H54 (cell line): Measurements from ENCODE around the gene UBE2S.
"Not testable (repeated sequence)": the region's sequence is repeated elsewhere in the genome, so short reads cannot be mapped to it uniquely, and the experiment has no call there.

ENCODE experiments used
- DNase-seq: peaks from one replicate; pipeline ENCODE4 v3.0.0; 2011; ENCODE audit warnings: low spot score, mixed read lengths; ENCODE audit not compliant: insufficient read length
- FAIRE-seq: peaks from 3 replicates; lab custom pipeline; 2011; peaks lifted over from hg19 to GRCh38; lab: Jason Lieb, UNC
- POLR2A ChIP-seq: IDR thresholded peaks from 2 replicates; pipeline ENCODE4 v1.6.1; 2011; ENCODE audit warnings: low read depth, mild to moderate bottlenecking, low read length

UBE2S gene

GRCh38 chr19:55407550-55407799 lies at the start of gene UBE2S:
TSS of gene UBE2S (minus strand) at chr19:55407788. CDS start at chr19:55407589, 199 bp downstream.
- not testable (repeated sequence) for FAIRE-seq
- TF ChIP-seq POLR2A, result peak; percentile 100

DNA sequence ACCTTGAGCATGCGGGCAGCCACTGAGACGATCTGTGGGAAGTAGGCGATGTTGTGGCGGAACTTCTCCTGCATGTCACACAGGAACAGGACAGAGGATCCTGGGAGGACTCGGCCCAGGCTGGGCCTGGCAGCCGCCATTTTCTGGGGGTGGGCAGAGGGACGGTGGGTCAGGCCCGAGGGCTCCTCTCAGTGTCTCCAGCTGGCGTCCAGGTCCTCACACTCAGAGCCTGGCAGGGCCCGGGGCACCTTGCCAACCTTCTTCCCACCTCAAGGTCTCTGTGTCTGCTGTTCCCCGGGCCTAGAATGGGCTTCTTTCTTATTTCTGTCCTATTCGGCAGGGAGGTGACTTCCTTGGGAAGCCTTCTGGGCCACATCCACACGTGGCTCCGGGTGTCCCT lies 48.8 kb upstream of the UBE2S start:
- FAIRE-seq (no peak), DNase-seq (no peak)
- TF ChIP-seq POLR2A, result no peak

More at GRCh38 chr19:55407550-55407799, at the start of gene UBE2S:
- not testable (repeated sequence) for DNase-seq

- no peak for TF ChIP-seq POLR2A
- FAIRE-seq (no peak), DNase-seq (no peak)
These were observed 48.1 kb upstream of the UBE2S start for GRCh38 chr19:55455576-55456235.

DNA sequence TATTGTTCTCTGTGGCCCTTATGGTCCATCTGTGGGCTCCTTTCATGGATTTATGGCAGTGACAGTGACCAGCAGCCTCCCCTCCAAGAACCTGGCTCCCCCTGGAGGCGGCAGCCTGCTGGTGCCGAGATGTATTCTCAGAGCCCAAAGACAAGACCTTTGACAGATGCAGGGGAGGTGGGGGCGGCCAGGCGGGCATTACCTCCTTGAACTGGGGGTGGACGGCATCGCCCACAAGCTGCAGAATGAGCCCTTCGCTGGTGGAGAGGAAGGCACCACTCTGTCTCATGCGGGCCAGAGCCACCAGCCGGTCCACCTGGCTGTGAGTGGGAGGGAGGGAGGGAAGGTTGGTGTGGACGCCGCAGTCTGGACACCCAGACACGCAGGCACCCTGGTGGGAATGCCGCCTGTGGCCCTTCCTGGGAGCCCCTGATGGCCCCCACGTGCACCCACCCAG lies 47.2 kb upstream of the UBE2S start:
- FAIRE-seq, result no peak
- no peak for TF ChIP-seq POLR2A

DNA sequence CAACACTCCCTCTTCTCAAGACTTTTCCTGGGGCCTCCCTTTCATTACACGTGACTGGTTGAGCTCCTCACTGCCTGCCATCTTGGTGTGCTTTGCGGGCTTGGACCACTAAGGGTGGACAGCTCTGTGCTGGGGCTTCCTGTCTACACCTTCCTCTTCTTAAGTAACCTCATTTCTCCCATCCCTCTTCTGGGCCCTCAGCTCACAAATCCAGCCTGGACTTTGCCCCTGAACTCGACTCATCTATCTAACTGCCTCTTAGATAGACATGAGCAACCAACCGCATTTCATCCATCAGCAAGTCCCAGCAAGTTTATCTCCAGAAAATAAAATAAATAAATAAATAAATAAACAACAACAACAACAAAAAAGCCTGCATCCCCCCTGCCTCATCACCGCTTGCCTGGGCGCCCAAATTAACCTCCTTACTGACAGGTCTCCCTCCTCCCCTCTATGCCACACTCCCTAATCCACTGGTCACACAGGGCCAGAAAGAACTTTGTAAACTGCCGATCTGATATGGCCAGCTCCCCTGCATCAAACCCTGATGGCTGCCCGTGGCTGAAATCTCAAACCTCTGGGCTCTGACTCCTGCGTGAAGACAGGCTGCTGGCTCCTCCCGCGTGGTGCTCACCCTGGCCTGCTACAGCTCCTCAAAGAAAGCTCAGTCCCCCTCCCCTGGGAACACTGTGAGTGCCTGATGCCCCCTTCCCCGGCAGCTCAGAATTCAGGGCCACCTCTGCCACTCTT lies 46.1 kb upstream of the UBE2S start:
- FAIRE-seq, result no peak
- TF ChIP-seq POLR2A, result no peak
- no peak for DNase-seq

More for the DNA sequence above, 47.2 kb upstream of the UBE2S start:
- DNase-seq, result peak; percentile 96

GRCh38 chr19:55452749-55453346 lies 45.3 kb upstream of the UBE2S start:
- FAIRE-seq, result no peak
- peak; percentile 96 for DNase-seq
- TF ChIP-seq POLR2A, result no peak

DNA sequence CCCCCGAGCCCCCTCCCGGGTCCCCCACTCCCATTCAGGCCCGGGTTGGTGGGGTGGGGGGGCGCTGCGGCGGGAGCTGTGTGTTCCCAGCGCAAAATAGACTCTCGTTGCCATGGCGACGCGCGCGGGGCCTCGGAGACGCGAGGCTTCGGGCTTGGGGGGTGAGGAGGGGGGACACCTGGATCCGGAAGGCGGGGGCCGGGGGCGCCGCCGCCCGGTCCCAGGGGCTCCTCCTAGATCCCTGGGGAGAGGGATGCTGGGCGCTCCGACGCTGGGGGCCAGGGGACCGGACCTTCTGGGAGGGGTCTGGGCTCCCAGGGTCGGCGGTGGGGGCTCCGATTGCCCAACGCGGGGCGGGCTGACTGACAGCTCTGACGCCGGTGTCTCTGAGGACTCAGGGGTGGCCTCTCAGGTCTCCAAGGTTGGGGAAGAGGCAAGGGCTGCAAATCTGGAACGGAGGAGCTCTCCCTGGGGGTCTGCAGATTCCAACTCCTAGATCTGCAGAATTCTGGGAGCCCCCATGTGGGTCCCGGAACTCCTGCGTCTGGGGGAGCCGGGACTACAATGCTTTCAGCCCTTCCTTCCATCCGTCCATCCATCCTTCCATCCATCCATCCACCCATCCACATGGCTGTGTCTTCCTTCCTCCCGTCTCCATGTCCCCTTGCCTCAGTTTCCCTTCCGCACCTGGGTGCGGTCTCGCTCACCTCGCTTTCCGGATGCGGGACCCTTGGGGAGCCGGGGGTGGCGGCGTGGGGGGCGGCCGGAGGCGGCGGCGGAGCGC lies 44.6 kb upstream of the UBE2S start:
- FAIRE-seq (no peak), DNase-seq (no peak)
- no peak for TF ChIP-seq POLR2A

GRCh38 chr19:55451163-55451964 lies 43.8 kb upstream of the UBE2S start:
- FAIRE-seq (no peak), DNase-seq (no peak)
- TF ChIP-seq POLR2A, result no peak

- TF ChIP-seq POLR2A, result no peak
- DNase-seq, result no peak
- no peak for FAIRE-seq
These were observed 41.9 kb upstream of the UBE2S start for GRCh38 chr19:55449469-55449868.

- not testable (repeated sequence) for FAIRE-seq, DNase-seq
These were observed 40.5 kb upstream of the UBE2S start for GRCh38 chr19:55448175-55448490.

GRCh38 chr19:55447421-55448174 lies 40.0 kb upstream of the UBE2S start:
- no peak for FAIRE-seq
- peak; percentile 90 for DNase-seq
- TF ChIP-seq POLR2A, result no peak

DNA sequence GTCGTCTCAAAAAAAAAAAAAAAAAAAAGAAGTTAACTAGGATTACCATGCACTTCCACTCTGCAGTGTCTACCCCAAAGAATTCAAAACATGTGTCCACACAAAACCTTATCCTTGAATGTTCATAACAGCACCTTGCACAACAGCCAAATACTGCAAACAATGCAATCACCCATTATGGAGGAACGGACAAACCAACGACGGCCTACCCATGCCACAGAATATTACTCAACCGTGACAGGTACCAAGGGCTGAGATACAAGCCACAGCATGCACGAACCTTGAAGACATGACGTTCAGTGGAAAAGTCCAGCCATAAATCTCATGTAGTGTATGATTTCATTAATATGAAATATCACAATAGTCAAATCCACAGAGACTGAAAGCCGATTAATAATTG lies 38.5 kb upstream of the UBE2S start:
- TF ChIP-seq POLR2A, result no peak
- FAIRE-seq (no peak), DNase-seq (no peak)

- TF ChIP-seq POLR2A, result no peak
- FAIRE-seq (no peak), DNase-seq (no peak)
These were observed 37.1 kb upstream of the UBE2S start for GRCh38 chr19:55444646-55445045.
